GM12873 (cell line): ENCODE data around the gene PTPRB.

Experiments
- CTCF ChIP-seq: IDR thresholded peaks from 2 replicates; pipeline ENCODE4 v1.5.1; 2012; ENCODE audit warnings: low read depth, mild to moderate bottlenecking, moderate library complexity, low read length, control low read depth; ENCODE audit not compliant: insufficient read depth; ENCODE audit errors: missing control alignments

The PTPRB gene

GRCh38 chr12:70590549-70591226, 46.5 kb downstream of the PTPRB start:
- TF ChIP-seq CTCF, result no peak

- peak; percentile 89 for TF ChIP-seq CTCF
Measured at GRCh38 chr12:70590051-70590450, 47.2 kb downstream of the PTPRB start.

- TF ChIP-seq CTCF, result no peak
Measured at GRCh38 chr12:70584332-70584731, 52.9 kb downstream of the PTPRB start.

GRCh38 chr12:70583251-70583650, 54.0 kb downstream of the PTPRB start:
- TF ChIP-seq CTCF, result no peak

GRCh38 chr12:70581208-70581607, 56.0 kb downstream of the PTPRB start:
- TF ChIP-seq CTCF, result no peak

- no peak for TF ChIP-seq CTCF
Measured at GRCh38 chr12:70577283-70577634, 60.0 kb downstream of the PTPRB start.

GRCh38 chr12:70576341-70577282, 60.6 kb downstream of the PTPRB start:
- TF ChIP-seq CTCF, result peak; percentile 68
